Peyer's patch (tissue), 4 donors: ENCODE measurements around the gene NONO.

Source experiments
- CTCF ChIP-seq, 6 experiments: fragments of 450-650 bp in 4 of 6; fragments of 200-600 bp in 2 of 6; sonication (generic) in 1 of 6; IDR thresholded peaks; one replicate each; pipeline ENCODE4 v1.5.1; 2017 to 2019; ENCODE audit warnings: antibody characterized with exemption in 6 of 6, mild to moderate bottlenecking in 3 of 6, moderate library complexity in 1 of 6
- POLR2A ChIP-seq, 2 donors: fragments of 450-650 bp; IDR thresholded peaks; one replicate each; pipeline ENCODE4 v1.5.1; 2017; ENCODE audit warnings: antibody characterized with exemption in 2 of 2, mild to moderate bottlenecking in 2 of 2, moderate library complexity in 2 of 2

- TF ChIP-seq POLR2A (IDR thresholded peaks at IDR 0.05) (no peak), CTCF (IDR thresholded peaks at IDR 0.05) (no peak)
These were observed 21.1 kb downstream of the NONO start for GRCh38 chrX:71304561-71304960.
